ENCODE data around the gene EIF2AK3. TPM values are rescaled to one million over a fixed set of nuclear protein-coding genes. Genes with fewer than 3 reads are reported as not detected.

The EIF2AK3 gene
- total RNA-seq, 6 donors from 2014 or later = 15.5 to 43.7 (median 23.0) TPM

- DNase-seq (no peak), ATAC-seq (ENCODE audit: low FRiP score in 2 of 2) (no peak)
- Histone ChIP-seq H3K4me1 (no peaks in the 10 kb centered on the region), H3K9me3 (no peaks in the 10 kb centered on the region), H3K36me3 (peaks cover 9 to 78% (median 34%) of the 10 kb centered on the region in 4 donors), H3K4me3 (no peak overlapping the region), H3K27me3 (no peaks in the 10 kb centered on the region), H3K27ac (no peak overlapping the region)
- no peak for TF ChIP-seq POLR2AphosphoS5 (IDR thresholded peaks at IDR 0.05)
- WGBS, 2 donors = 83 to 86% methylated on average over 2 of the region's 2 CpGs
Measured at GRCh38 chr2:88591698-88592097, 35.6 kb downstream of the EIF2AK3 start.

GRCh38 chr2:88590998-88591613 lies 36.2 kb downstream of the EIF2AK3 start:
- Histone ChIP-seq H3K36me3 (peaks cover 9 to 84% (median 35%) of the 10 kb centered on the region in 4 donors), H3K4me3 (no peak overlapping the region), H3K27ac (no peak overlapping the region), H3K27me3 (no peaks in the 10 kb centered on the region), H3K9me3 (no peaks in the 10 kb centered on the region), H3K4me1 (no peaks in the 10 kb centered on the region)
- 91 to 93% methylated on average over 2 of the region's 2 CpGs for WGBS, 2 donors
- DNase-seq (peak in 1 of 2 donors; percentile 34), ATAC-seq (ENCODE audit: low FRiP score in 2 of 2) (peak in 1 of 2 donors; percentile 86)
- TF ChIP-seq POLR2AphosphoS5 (IDR thresholded peaks at IDR 0.05) = no peak
- no peak for TF ChIP-seq POLR2A (IDR thresholded peaks at IDR 0.05)
- TF ChIP-seq EP300 (IDR thresholded peaks at IDR 0.05) = no peak
- peak; percentile 56 to 82 (median 69) for TF ChIP-seq CTCF (IDR thresholded peaks at IDR 0.05)

GRCh38 chr2:88585969-88586368 lies 41.3 kb downstream of the EIF2AK3 start:
- no peak overlapping the region for H3K4me3 ChIP-seq
- H3K9me3 ChIP-seq = no peaks in the 10 kb centered on the region
- ATAC-seq (ENCODE audit: low FRiP score in 2 of 2) = no peak
- no peak for TF ChIP-seq EP300 (IDR thresholded peaks at IDR 0.05)
- no peak for TF ChIP-seq POLR2AphosphoS5 (IDR thresholded peaks at IDR 0.05)
- no peak for TF ChIP-seq POLR2A (IDR thresholded peaks at IDR 0.05)
- TF ChIP-seq CTCF (IDR thresholded peaks at IDR 0.05) = no peak
- H3K36me3 ChIP-seq = peaks cover 9 to 97% (median 51%) of the 10 kb centered on the region in 4 donors
- DNase-seq = no peak
- H3K4me1 ChIP-seq = no peaks in the 10 kb centered on the region
- H3K27me3 ChIP-seq = no peaks in the 10 kb centered on the region
- no peak overlapping the region for H3K27ac ChIP-seq
- 89 to 92% methylated on average over 6 of the region's 6 CpGs for WGBS, 2 donors

GRCh38 chr2:88582030-88582429 lies 45.2 kb downstream of the EIF2AK3 start:
- no peak for ATAC-seq (ENCODE audit: low FRiP score in 2 of 2)
- TF ChIP-seq CTCF (IDR thresholded peaks at IDR 0.05) = no peak
- 75 to 79% methylated on average over 1 of the region's 1 CpG for WGBS, 2 donors
- DNase-seq = no peak
- Histone ChIP-seq H3K4me3 (no peak overlapping the region), H3K36me3 (peaks cover 0 to 98% (median 42%) of the 10 kb centered on the region in 4 donors), H3K27me3 (no peaks in the 10 kb centered on the region), H3K9me3 (no peaks in the 10 kb centered on the region), H3K4me1 (no peaks in the 10 kb centered on the region), H3K27ac (no peak overlapping the region)

- ATAC-seq (ENCODE audit: low FRiP score in 2 of 2) (no peak), DNase-seq (no peak)
- TF ChIP-seq POLR2AphosphoS5 (IDR thresholded peaks at IDR 0.05) (no peak), POLR2A (IDR thresholded peaks at IDR 0.05) (no peak)
- 92 to 95% methylated on average over 1 of the region's 1 CpG for WGBS, 2 donors
- Histone ChIP-seq H3K36me3 (peaks cover 0 to 99% (median 43%) of the 10 kb centered on the region in 4 donors), H3K27ac (no peak overlapping the region), H3K4me1 (no peaks in the 10 kb centered on the region), H3K4me3 (no peak overlapping the region), H3K27me3 (no peaks in the 10 kb centered on the region), H3K9me3 (no peaks in the 10 kb centered on the region)
Measured at GRCh38 chr2:88580088-88580487, 47.2 kb downstream of the EIF2AK3 start.

GRCh38 chr2:88575630-88576029 lies 51.6 kb downstream of the EIF2AK3 start:
- no peaks in the 10 kb centered on the region for H3K9me3 ChIP-seq
- 76 to 80% methylated on average over 2 of the region's 2 CpGs for WGBS, 2 donors
- TF ChIP-seq EP300 (IDR thresholded peaks at IDR 0.05) (no peak), POLR2AphosphoS5 (IDR thresholded peaks at IDR 0.05) (no peak), CTCF (IDR thresholded peaks at IDR 0.05) (no peak), POLR2A (IDR thresholded peaks at IDR 0.05) (no peak)
- no peaks in the 10 kb centered on the region for H3K4me1 ChIP-seq
- peaks cover 4 to 95% (median 36%) of the 10 kb centered on the region in 4 donors for H3K36me3 ChIP-seq
- DNase-seq = no peak
- no peak overlapping the region for H3K27ac ChIP-seq
- no peaks in the 10 kb centered on the region for H3K27me3 ChIP-seq
- no peak for ATAC-seq (ENCODE audit: low FRiP score in 2 of 2)
- H3K4me3 ChIP-seq = no peak overlapping the region

All from upper lobe of left lung (tissue), 6 donors.